PC-9 (cell line): ENCODE data around the gene JMJD1C. TPM values are rescaled to one million over a fixed set of nuclear protein-coding genes. Genes with fewer than 3 reads are reported as not detected.
"Not testable (repeated sequence)": the region's sequence is repeated elsewhere in the genome, so short reads cannot be mapped to it uniquely, and the experiment has no call there.

Experiments used
- BruUV-seq: library from RNA; stranded (reverse); fragments of 400-500 nt; replicated peaks from 2 replicates; lab custom pipeline; 2021; lab: Mats Ljungman, UMichigan
- CTCF ChIA-PET: fragments of 300-600 bp; sonication (Branson Sonifier 250); formaldehyde crosslinking; loops from one replicate; lab custom pipeline; 2022; ENCODE audit warnings: antibody characterized with exemption; lab: Charles Lee
- POLR2A ChIA-PET: fragments of 300-600 bp; sonication (Branson Sonifier 250); formaldehyde crosslinking; loops from one replicate; lab custom pipeline; 2022; ENCODE audit warnings: antibody characterized with exemption; ENCODE audit not compliant: unreplicated experiment; lab: Charles Lee
- DNase-seq, 2 experiments: peaks; one replicate each; pipeline versions ENCODE4 v3.0.0 to v3.0.0-alpha.2; 2015 to 2022; ENCODE audit warnings: mixed read lengths in 1 of 2
- H2AFZ ChIP-seq: fragments of 200-600 bp; sonication (generic); 2 replicates; pipeline ENCODE4 v1.8.1; 2017; ENCODE audit warnings: antibody characterized with exemption
- H3F3A ChIP-seq: fragments of 200-600 bp; sonication (generic); 2 replicates; pipeline ENCODE4 v1.8.1; 2017; ENCODE audit warnings: antibody characterized with exemption, mild to moderate bottlenecking, low read depth; ENCODE audit not compliant: insufficient read depth
- H3K27ac ChIP-seq: fragments of 200-600 bp; sonication (generic); 2 replicates; pipeline ENCODE4 v1.6.1; 2016; ENCODE audit warnings: mixed run types
- H3K27me3 ChIP-seq: fragments of 200-600 bp; sonication (generic); 2 replicates; pipeline ENCODE4 v1.6.1; 2016; ENCODE audit warnings: low read depth, mixed run types; ENCODE audit not compliant: insufficient read depth
- H3K36me3 ChIP-seq: fragments of 200-600 bp; sonication (generic); 2 replicates; pipeline ENCODE4 v1.6.1; 2016; ENCODE audit warnings: low read depth, mixed run types
- H3K4me1 ChIP-seq: fragments of 200-600 bp; sonication (generic); replicated peaks from 2 replicates; pipeline ENCODE4 v1.6.1; 2016; ENCODE audit warnings: mixed run types; ENCODE audit not compliant: insufficient read depth
- H3K4me2 ChIP-seq: fragments of 200-600 bp; sonication (generic); 2 replicates; pipeline ENCODE4 v1.6.1; 2017; ENCODE audit warnings: mixed run types
- H3K4me3 ChIP-seq: fragments of 200-600 bp; sonication (generic); 2 replicates; pipeline ENCODE4 v1.6.1; 2016; ENCODE audit warnings: mixed run types
- H3K79me2 ChIP-seq: fragments of 200-600 bp; sonication (generic); 2 replicates; pipeline ENCODE4 v1.6.1; 2017; ENCODE audit warnings: low read depth, mixed run types
- H3K9me2 ChIP-seq: fragments of 200-600 bp; sonication (generic); 2 replicates; pipeline ENCODE4 v1.8.1; 2017; ENCODE audit warnings: mild to moderate bottlenecking; ENCODE audit not compliant: insufficient read depth
- H3K9me3 ChIP-seq: fragments of 200-600 bp; sonication (generic); 2 replicates; pipeline ENCODE4 v1.8.1; 2016; ENCODE audit warnings: low read depth; ENCODE audit not compliant: insufficient read depth
- H4K20me1 ChIP-seq: fragments of 200-600 bp; sonication (generic); 2 replicates; pipeline ENCODE4 v1.8.1; 2017; ENCODE audit not compliant: insufficient read depth
- EZH2 ChIP-seq: fragments of 200-600 bp; sonication (generic); IDR thresholded peaks from 2 replicates; pipeline ENCODE4 v1.8.0; 2017; ENCODE audit warnings: antibody characterized with exemption, low read depth
- intact Hi-C: fragments of 100-400 bp; cut with micrococcal nuclease; formaldehyde crosslinking; loops from one replicate; pipeline ENCODE4 v1.10.0; 2022; ENCODE audit not compliant: unreplicated experiment
- total RNA-seq: library from RNA; stranded (reverse); gene quantifications from 2 replicates; pipeline ENCODE4 v1.2.3, GENCODE V29; 2021
- TF ChIP-seq, protein P1 (sequence below): fragments of 200-600 bp; sonication (generic); conservative IDR thresholded peaks from 2 replicates; pipeline ENCODE4 v1.6.1; 2017; ENCODE audit warnings: mixed run types, antibody characterized with exemption, mild to moderate bottlenecking, moderate library complexity

The JMJD1C gene
- total RNA-seq, 1 experiment from 2014 or later, result 78.7 TPM

DNA sequence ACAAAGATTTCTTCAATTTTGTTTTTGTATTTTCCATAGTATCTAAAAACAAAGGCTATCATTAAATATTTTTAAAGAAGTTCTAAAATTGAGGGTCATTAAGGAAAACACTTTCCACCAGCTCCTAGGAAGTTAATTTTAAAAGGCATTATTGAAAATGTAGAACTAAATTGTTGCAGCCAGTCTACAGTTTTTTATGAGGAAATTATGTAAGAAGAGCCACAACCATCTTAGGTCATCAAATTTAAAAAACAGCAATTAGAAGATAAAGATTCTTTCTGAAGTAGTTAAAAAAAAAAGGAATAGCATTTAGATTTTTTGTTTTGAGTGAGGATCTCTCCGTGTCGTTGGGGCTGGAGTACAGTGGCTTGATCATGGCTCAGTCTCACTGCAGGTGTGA, 171.0 kb downstream of the JMJD1C start:
- Histone ChIP-seq H3K9me3 (no peaks in the 10 kb centered on the region), H3K79me2 (0 out of 2 replicates have a peak, but pooled peaks cover 6% of the 10 kb centered on the region), H3K4me2 (no peak overlapping the region), H3K9me2 (no peaks in the 10 kb centered on the region), H2AFZ (no peak overlapping the region), H4K20me1 (no peaks in the 10 kb centered on the region), H3K27me3 (no peaks in the 10 kb centered on the region), H3K27ac (no peak overlapping the region), H3K4me1 (no peaks in the 10 kb centered on the region), H3F3A (peaks cover 4% of the 10 kb centered on the region; the same call in 1 of the 2 replicates), H3K36me3 (no peaks in the 10 kb centered on the region), H3K4me3 (no peak overlapping the region)
- DNase-seq, result no peak
- no peak for TF ChIP-seq EZH2
- TF ChIP-seq, protein P1, sequence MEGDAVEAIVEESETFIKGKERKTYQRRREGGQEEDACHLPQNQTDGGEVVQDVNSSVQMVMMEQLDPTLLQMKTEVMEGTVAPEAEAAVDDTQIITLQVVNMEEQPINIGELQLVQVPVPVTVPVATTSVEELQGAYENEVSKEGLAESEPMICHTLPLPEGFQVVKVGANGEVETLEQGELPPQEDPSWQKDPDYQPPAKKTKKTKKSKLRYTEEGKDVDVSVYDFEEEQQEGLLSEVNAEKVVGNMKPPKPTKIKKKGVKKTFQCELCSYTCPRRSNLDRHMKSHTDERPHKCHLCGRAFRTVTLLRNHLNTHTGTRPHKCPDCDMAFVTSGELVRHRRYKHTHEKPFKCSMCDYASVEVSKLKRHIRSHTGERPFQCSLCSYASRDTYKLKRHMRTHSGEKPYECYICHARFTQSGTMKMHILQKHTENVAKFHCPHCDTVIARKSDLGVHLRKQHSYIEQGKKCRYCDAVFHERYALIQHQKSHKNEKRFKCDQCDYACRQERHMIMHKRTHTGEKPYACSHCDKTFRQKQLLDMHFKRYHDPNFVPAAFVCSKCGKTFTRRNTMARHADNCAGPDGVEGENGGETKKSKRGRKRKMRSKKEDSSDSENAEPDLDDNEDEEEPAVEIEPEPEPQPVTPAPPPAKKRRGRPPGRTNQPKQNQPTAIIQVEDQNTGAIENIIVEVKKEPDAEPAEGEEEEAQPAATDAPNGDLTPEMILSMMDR, result no peak
- POLR2A ChIA-PET, result interaction anchor here (0.7 kb wide), 2 partner anchors 89 to 221 kb away, joined by 5 to 10 read pairs; no protein-coding TSS in a partner anchor
- intact Hi-C loops, result no loop called here
- BruUV-seq, result no TSS peak
- CTCF ChIA-PET, result no interaction called here

DNA sequence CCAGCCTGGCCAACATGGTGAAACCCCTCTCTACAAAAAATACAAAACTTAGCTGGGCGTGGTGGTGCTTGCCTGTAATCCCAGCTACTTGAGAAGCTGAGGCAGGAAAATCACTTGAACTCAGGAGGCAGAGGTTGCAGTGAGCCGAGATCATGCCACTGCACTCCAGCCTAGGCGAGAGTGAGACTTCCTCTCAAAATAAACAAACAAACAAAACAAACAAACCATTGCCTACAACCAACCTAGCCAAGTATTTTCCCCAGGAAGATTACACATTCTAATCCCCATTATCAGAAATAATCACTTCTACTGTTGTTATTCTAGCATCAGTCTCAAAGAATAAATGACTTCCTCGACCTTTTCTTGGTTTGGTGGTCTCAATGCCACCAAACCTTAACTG, 172.9 kb downstream of the JMJD1C start:
- H3K9me2 ChIP-seq, H4K20me1 ChIP-seq, H3K27ac ChIP-seq, H3K36me3 ChIP-seq, POLR2A ChIA-PET, BruUV-seq, H3K27me3 ChIP-seq, CTCF ChIA-PET, DNase-seq, H3K9me3 ChIP-seq, H3K4me2 ChIP-seq, H2AFZ ChIP-seq, H3K4me1 ChIP-seq, H3K4me3 ChIP-seq, intact Hi-C loops, H3F3A ChIP-seq: not testable (repeated sequence)
- 0 out of 2 replicates have a peak, but pooled peaks cover 11% of the 10 kb centered on the region for H3K79me2 ChIP-seq

DNA sequence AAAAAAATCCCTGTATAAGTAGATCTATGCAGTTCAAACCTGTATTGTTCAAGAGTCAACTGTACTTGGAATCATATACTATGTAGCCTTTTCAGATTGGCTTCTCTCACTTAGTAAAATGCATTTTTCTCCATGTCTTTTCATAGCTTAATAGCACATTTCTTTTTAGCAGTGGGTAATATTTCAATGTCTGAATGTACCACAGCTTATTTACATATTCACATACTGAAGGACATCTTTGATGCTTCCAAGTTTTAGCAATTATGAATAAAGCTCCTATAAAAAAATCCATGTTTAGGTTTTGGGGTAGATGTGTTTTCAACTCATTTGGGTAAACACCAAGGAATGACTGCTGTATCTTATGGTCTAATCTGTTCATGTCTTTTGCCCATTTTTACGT, 177.6 kb downstream of the JMJD1C start:
- Histone ChIP-seq H4K20me1 (no peaks in the 10 kb centered on the region), H3K79me2 (0 out of 2 replicates have a peak, but pooled peaks cover 6% of the 10 kb centered on the region), H3K4me3 (no peak overlapping the region), H3F3A (no peaks in the 10 kb centered on the region), H3K27me3 (no peaks in the 10 kb centered on the region), H3K9me2 (no peaks in the 10 kb centered on the region), H2AFZ (no peak overlapping the region), H3K27ac (no peak overlapping the region), H3K36me3 (0 out of 2 replicates have a peak, but pooled peaks cover 5% of the 10 kb centered on the region), H3K9me3 (no peaks in the 10 kb centered on the region; the same call in 1 of the 2 replicates), H3K4me2 (no peak overlapping the region), H3K4me1 (peaks cover 10% of the 10 kb centered on the region)
- CTCF ChIA-PET, result interaction anchor here (0.7 kb wide), 1 partner anchor 270 kb away, joined by 5 read pairs; no protein-coding TSS in a partner anchor
- no peak for TF ChIP-seq EZH2
- TF ChIP-seq, protein P1, result no peak
- no TSS peak for BruUV-seq
- POLR2A ChIA-PET, result no interaction called here
- intact Hi-C loops, result no loop called here
- DNase-seq, result no peak
